ENCODE data around the gene MBOAT1.
"Not testable (repeated sequence)": the region's sequence is repeated elsewhere in the genome, so short reads cannot be mapped to it uniquely, and the experiment has no call there.

Gene MBOAT1

GRCh38 chr6:20212392-20213111, at the start of gene MBOAT1:
Gene MBOAT1, minus strand, starts transcription at chr6:20212469. Its CDS starts 235 bp downstream, at chr6:20212234.
- peak; percentile 61 for DNase-seq (ENCODE audit: low spot score)

- DNase-seq (ENCODE audit: low spot score), result no peak
These were observed 49.4 kb upstream of the MBOAT1 start for GRCh38 chr6:20261685-20262084.

GRCh38 chr6:20260360-20260759, 48.1 kb upstream of the MBOAT1 start:
- no peak for DNase-seq (ENCODE audit: low spot score)

GRCh38 chr6:20259316-20260049, 47.2 kb upstream of the MBOAT1 start:
- DNase-seq (ENCODE audit: low spot score), result no peak

- no peak for DNase-seq (ENCODE audit: low spot score)
These were observed 43.2 kb upstream of the MBOAT1 start for GRCh38 chr6:20255428-20255827.

- no peak for DNase-seq (ENCODE audit: low spot score)
These were observed 42.0 kb upstream of the MBOAT1 start for GRCh38 chr6:20254295-20254694.

GRCh38 chr6:20253021-20253420, 40.8 kb upstream of the MBOAT1 start:
- no peak for DNase-seq (ENCODE audit: low spot score)

GRCh38 chr6:20252311-20252710, 40.0 kb upstream of the MBOAT1 start:
- DNase-seq (ENCODE audit: low spot score), result no peak

GRCh38 chr6:20251525-20251924, 39.3 kb upstream of the MBOAT1 start:
- DNase-seq (ENCODE audit: low spot score), result no peak

- no peak for DNase-seq (ENCODE audit: low spot score)
These were observed 33.9 kb upstream of the MBOAT1 start for GRCh38 chr6:20246125-20246524.

GRCh38 chr6:20244807-20245681, 32.8 kb upstream of the MBOAT1 start:
- not testable (repeated sequence) for DNase-seq (ENCODE audit: low spot score)

GRCh38 chr6:20243288-20243687, 31.0 kb upstream of the MBOAT1 start:
- no peak for DNase-seq (ENCODE audit: low spot score)

- DNase-seq (ENCODE audit: low spot score), result no peak
These were observed 30.1 kb upstream of the MBOAT1 start for GRCh38 chr6:20242397-20242796.

- DNase-seq (ENCODE audit: low spot score), result no peak
These were observed 28.8 kb upstream of the MBOAT1 start for GRCh38 chr6:20241102-20241501.

- DNase-seq (ENCODE audit: low spot score), result no peak
These were observed 26.7 kb upstream of the MBOAT1 start for GRCh38 chr6:20238688-20239587.

GRCh38 chr6:20237677-20238460, 25.6 kb upstream of the MBOAT1 start:
- DNase-seq (ENCODE audit: low spot score), result no peak

- no peak for DNase-seq (ENCODE audit: low spot score)
These were observed 24.8 kb upstream of the MBOAT1 start for GRCh38 chr6:20236909-20237600.

GRCh38 chr6:20236344-20236743, 24.1 kb upstream of the MBOAT1 start:
- no peak for DNase-seq (ENCODE audit: low spot score)

GRCh38 chr6:20235041-20235440, 22.8 kb upstream of the MBOAT1 start:
- no peak for DNase-seq (ENCODE audit: low spot score)

- DNase-seq (ENCODE audit: low spot score), result no peak
These were observed 21.9 kb upstream of the MBOAT1 start for GRCh38 chr6:20234136-20234535.
